ENCODE data around the gene PBX3. TPM values are rescaled to one million over a fixed set of nuclear protein-coding genes. Genes with fewer than 3 reads are reported as not detected.
A peak's percentile ranks its signal among the peaks of the same experiment; 100 is the strongest.

Gene PBX3
- total and polyA plus RNA-seq, 12 donors: 14.5 to 79.6 (median 56.3) TPM

DNA sequence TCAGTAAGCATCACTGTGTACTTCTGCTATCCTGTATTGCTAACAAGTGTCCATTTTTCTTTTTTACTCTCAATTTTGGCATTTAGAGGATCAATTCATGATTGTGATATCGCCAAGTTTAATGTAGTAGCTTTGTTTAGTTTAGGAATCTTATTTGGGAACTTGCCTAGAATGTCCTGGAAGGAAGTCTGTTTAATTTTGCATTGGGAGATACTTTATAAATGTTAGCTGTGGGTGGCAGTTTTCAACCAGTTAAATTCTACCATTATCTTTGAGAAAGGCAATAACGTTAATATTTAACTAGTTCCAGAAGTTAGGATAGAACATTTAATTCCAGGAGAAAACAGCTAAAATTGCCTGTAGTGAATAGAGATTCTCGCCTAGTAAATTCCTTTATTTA lies 78.6 kb downstream of the PBX3 start:
- 63 to 71% methylated on average over 3 of the region's 3 CpGs for WGBS, 2 donors
- Histone ChIP-seq H3K9me3 (no peaks in the 10 kb centered on the region), H3K27ac (no peak overlapping the region), H3K27me3 (no peaks in the 10 kb centered on the region), H3K4me1 (peaks cover 0 to 44% (median 15%) of the 10 kb centered on the region in 9 donors), H3K36me3 (no peaks in the 10 kb centered on the region), H3K4me3 (no peak overlapping the region)
- TF ChIP-seq, protein P1, sequence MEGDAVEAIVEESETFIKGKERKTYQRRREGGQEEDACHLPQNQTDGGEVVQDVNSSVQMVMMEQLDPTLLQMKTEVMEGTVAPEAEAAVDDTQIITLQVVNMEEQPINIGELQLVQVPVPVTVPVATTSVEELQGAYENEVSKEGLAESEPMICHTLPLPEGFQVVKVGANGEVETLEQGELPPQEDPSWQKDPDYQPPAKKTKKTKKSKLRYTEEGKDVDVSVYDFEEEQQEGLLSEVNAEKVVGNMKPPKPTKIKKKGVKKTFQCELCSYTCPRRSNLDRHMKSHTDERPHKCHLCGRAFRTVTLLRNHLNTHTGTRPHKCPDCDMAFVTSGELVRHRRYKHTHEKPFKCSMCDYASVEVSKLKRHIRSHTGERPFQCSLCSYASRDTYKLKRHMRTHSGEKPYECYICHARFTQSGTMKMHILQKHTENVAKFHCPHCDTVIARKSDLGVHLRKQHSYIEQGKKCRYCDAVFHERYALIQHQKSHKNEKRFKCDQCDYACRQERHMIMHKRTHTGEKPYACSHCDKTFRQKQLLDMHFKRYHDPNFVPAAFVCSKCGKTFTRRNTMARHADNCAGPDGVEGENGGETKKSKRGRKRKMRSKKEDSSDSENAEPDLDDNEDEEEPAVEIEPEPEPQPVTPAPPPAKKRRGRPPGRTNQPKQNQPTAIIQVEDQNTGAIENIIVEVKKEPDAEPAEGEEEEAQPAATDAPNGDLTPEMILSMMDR (IDR thresholded peaks at IDR 0.05): no peak
- DNase-seq: no peak
- ATAC-seq: no peak
- intact Hi-C loops (cut with DNase I): loop anchor here in 1 of 10 donors (10.0 kb wide), 2 partner anchors 59 to 71 kb away; no protein-coding TSS in a partner anchor

DNA sequence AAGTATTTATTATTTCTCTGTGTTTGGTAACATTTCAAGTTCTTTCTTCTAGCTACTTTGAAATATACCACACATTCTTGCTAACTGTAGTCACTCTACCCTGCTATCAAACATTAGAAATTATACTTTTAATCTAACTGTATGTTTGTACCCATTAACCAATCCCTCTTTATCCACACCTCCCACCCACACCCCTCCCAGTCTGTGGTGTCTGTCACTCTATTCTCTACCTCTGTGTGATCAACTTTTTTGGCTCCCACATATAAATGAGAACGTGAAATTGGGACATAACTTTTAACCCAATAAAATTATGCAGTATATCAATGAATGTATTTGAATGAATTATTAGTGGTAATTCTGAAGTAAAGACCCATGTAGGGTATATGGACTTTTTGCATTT lies 79.7 kb downstream of the PBX3 start:
- Histone ChIP-seq H3K4me1 (peaks cover 0 to 38% (median 12%) of the 10 kb centered on the region in 9 donors), H3K36me3 (no peaks in the 10 kb centered on the region), H3K9me3 (no peaks in the 10 kb centered on the region), H3K27me3 (no peaks in the 10 kb centered on the region), H3K4me3 (no peak overlapping the region), H3K27ac (no peak overlapping the region)
- ATAC-seq: no peak
- intact Hi-C loops (cut with DNase I): loop anchor here in 1 of 10 donors (10.0 kb wide), 2 partner anchors 58 to 72 kb away; no protein-coding TSS in a partner anchor
- TF ChIP-seq, protein P1 (IDR thresholded peaks at IDR 0.05): no peak
- DNase-seq: no peak
- 68% methylated on average over 1 of the region's 1 CpG for WGBS, 2 donors

DNA sequence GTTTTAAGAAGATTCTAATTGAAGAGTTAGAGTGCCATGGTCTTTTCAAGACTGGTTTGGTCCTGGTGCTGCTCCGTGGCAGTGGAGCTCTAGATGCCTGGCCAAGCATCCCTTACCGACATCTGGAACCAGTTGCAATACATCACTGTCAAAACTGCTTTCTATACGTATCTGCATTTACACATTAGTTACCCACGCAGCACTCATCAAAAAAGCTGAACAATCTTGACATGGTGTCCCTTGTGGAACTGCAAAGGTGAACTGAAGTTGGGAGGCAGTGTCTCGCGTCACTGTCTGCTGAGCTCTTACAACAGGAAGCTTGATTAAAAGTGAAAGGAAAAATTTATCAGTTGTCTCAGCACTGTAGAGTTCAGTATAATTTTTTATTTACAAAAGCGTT lies 82.6 kb downstream of the PBX3 start:
- no peaks in the 10 kb centered on the region for H3K36me3 ChIP-seq
- H3K4me3 ChIP-seq: peak overlapping the region in 9 of 10 donors; percentile 6 to 55 (median 49)
- intact Hi-C loops (cut with DNase I): loop anchor here in 1 of 10 donors (10.0 kb wide), 2 partner anchors 55 to 75 kb away; no protein-coding TSS in a partner anchor
- peaks cover 0 to 20% (median 0%) of the 10 kb centered on the region in 9 donors for H3K4me1 ChIP-seq
- peak in 1 of 2 donors; percentile 21 for DNase-seq
- ATAC-seq: peak in 6 of 8 donors; percentile 58 to 86 (median 70)
- TF ChIP-seq, protein P1 (IDR thresholded peaks at IDR 0.05): no peak
- H3K27me3 ChIP-seq: no peaks in the 10 kb centered on the region
- no peaks in the 10 kb centered on the region for H3K9me3 ChIP-seq
- H3K27ac ChIP-seq: peak overlapping the region in 4 of 10 donors; percentile 8 to 63 (median 22)
- 29 to 41% methylated on average over 7 of the region's 7 CpGs for WGBS, 2 donors

DNA sequence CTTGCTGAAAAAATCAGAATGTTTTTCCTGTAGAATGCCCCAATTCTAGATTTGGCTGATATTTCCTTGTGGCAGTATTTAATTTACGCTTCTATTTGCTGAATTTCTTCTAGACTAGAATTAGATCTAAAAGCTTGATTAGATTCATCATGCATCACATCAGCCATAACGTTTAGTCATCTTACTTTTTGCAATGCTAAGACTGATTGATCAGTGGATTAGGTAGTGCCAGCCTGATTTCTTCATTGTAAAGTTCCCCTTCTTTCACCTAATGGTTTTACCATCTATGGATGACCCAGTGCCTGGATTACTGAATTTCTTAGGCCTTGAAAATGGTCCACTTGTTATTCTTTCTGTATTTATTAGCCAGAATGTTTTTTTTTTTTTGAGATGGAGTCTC lies 83.9 kb downstream of the PBX3 start:
- no peaks in the 10 kb centered on the region for H3K27me3 ChIP-seq
- H3K9me3 ChIP-seq: no peaks in the 10 kb centered on the region
- peaks cover 0 to 20% (median 0%) of the 10 kb centered on the region in 9 donors for H3K4me1 ChIP-seq
- H3K27ac ChIP-seq: no peak overlapping the region
- TF ChIP-seq, protein P1 (IDR thresholded peaks at IDR 0.05): no peak
- H3K4me3 ChIP-seq: no peak overlapping the region
- no peak for DNase-seq
- 91 to 93% methylated on average over 2 of the region's 2 CpGs for WGBS, 2 donors
- intact Hi-C loops (cut with DNase I): no loop called here
- no peaks in the 10 kb centered on the region for H3K36me3 ChIP-seq
- no peak for ATAC-seq

All from heart right ventricle (tissue), 16 donors.